GM12873 (cell line): ENCODE measurements around the gene ZNF496.

Experiments
- CTCF ChIP-seq: IDR thresholded peaks from 2 replicates; pipeline ENCODE4 v1.5.1; 2012; ENCODE audit warnings: low read depth, mild to moderate bottlenecking, moderate library complexity, low read length, control low read depth; ENCODE audit not compliant: insufficient read depth; ENCODE audit errors: missing control alignments

The ZNF496 gene

DNA sequence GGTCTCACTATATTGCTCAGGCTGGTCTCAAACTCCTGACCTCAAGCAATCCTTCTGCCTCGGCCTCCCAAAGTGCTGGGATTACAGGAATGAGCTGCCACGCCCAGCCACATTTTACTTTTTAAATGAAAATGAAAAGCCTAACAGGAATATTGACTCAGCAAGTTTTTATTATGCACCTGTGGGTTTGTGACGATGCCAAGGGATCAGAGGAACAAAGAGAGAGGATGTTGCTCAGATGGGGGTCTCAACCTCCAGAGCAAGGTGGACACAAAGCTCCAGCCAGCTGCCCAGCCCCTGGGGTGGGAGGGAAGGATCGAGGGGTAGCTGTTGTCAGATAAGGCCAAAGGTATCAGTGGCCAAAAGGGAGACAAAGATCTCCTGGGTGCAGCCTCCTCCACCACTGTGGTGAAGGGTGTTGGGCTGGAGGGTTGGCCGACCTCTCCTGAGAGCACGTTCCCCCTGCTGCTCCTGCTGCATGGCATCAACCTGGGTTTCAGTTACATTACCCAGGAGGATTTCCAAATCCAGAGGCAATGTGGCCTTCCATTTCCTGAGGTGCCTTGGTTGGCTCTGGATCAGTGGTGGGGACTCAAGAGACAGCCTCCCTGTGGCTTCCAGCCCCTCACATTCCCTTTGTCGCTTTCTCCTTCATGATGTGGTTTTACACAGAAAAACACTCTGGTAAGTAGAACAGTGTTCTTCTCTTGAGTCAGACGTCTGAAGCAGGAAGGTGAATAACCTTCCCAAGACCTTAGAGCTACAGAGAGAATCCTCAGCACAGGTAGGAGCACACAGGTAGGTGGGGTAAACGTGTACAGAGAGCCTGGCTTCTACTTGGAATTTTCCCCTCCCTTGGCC lies 34.2 kb downstream of the ZNF496 start:
- no peak for TF ChIP-seq CTCF

DNA sequence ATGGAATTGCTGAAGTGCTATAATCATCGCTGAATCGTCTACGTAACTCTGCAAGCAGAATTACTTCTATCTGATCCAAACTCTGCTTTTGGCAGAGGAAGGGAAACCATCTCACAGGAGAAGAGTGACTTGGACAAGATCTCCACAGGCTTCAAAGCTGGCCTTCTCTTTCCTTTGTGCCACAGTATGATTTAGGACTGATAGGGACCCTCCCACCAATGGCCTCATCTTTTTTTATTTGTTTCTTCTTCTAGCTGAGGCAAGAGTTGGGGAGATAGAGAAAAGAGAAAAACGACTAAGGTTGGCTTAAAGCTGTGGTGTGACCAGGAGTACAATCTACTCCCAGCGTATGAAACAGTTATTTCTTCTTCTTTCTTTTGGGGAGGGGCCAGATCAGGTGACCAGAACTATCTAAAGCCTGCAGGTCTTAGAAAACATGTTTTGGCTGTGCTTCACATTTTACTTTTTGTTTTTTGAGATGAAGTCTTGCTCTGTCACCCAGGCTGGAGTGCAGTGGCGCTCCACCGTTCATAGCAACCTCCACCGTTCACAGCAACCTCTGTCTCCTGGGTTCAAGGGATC lies 35.0 kb downstream of the ZNF496 start:
- no peak for TF ChIP-seq CTCF

- TF ChIP-seq CTCF = no peak
Measured at GRCh38 chr1:247295746-247296145, 35.9 kb downstream of the ZNF496 start.

GRCh38 chr1:247295274-247295684 lies 36.4 kb downstream of the ZNF496 start:
- no peak for TF ChIP-seq CTCF

GRCh38 chr1:247294282-247294681 lies 37.4 kb downstream of the ZNF496 start:
- no peak for TF ChIP-seq CTCF

- TF ChIP-seq CTCF = no peak
Measured at GRCh38 chr1:247293047-247293446, 38.6 kb downstream of the ZNF496 start.

- TF ChIP-seq CTCF = no peak
Measured at GRCh38 chr1:247291833-247292561, 39.7 kb downstream of the ZNF496 start.
